HG02885 (cell line): ENCODE data around the gene EYA3.
"Not testable (repeated sequence)": the region's sequence is repeated elsewhere in the genome, so short reads cannot be mapped to it uniquely, and the experiment has no call there.

ENCODE experiments used
- ATAC-seq: cut with Tn5 transposase; IDR thresholded peaks from one replicate; pipeline ENCODE4 v1.9.1; 2021; ENCODE audit warnings: mild to moderate bottlenecking; ENCODE audit not compliant: unreplicated experiment, poor library complexity

EYA3 gene

DNA sequence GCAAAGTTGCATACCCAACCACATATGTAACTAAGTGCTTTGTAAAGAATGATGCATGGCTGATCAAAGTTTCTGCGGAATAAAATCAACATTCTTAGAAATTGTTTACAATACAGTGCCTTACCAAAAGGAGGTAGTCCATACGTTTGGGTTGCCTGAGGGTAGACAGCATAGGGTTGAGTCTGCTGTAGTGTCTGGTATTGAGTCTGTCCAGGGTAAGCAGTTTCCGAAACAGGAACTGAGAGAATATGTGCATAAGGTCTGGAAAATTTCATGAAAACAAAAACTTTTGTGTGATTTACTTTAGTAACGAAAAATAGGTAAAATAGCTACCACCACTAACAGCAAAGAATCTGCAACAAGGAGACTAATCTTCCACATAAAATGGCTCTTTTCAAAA is 53.0 kb downstream of the EYA3 start:
- ATAC-seq = no peak

DNA sequence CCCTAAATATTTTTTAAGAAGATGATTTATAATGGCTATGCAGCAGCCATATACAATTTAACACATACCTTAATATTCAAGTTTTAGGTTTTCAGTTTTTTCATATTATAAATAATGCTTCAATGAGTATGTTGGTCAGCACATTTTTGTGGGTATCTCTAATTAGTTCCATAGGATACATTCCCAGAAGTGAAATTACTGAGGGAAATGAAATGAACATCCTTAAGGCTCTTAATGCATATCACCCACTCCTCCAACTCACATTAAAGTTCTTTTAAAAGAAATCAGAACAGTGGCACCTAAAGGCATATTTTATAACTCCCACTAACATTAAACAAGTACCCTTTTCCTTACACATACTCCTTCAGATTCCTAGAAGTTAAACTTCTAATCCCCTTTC is 56.1 kb downstream of the EYA3 start:
- ATAC-seq = no peak

DNA sequence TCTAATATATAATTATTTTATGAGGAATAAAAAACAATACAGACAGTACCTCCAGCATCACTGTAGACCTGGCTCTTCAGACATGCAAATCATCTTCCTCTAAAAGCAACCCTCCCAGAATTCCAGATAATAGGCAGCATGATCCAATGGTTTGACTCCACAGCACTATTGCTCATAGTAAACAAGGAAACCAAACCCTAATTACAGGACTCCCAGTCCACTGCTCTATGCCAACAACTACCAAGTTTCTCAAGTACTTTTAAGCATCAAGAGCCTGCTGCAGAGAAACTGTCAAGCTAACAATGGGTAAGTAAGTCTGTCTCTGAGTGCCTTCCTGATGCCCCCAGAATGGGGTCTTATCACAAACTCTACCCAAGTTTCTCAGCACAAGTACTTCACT is 57.2 kb downstream of the EYA3 start:
- no peak for ATAC-seq

DNA sequence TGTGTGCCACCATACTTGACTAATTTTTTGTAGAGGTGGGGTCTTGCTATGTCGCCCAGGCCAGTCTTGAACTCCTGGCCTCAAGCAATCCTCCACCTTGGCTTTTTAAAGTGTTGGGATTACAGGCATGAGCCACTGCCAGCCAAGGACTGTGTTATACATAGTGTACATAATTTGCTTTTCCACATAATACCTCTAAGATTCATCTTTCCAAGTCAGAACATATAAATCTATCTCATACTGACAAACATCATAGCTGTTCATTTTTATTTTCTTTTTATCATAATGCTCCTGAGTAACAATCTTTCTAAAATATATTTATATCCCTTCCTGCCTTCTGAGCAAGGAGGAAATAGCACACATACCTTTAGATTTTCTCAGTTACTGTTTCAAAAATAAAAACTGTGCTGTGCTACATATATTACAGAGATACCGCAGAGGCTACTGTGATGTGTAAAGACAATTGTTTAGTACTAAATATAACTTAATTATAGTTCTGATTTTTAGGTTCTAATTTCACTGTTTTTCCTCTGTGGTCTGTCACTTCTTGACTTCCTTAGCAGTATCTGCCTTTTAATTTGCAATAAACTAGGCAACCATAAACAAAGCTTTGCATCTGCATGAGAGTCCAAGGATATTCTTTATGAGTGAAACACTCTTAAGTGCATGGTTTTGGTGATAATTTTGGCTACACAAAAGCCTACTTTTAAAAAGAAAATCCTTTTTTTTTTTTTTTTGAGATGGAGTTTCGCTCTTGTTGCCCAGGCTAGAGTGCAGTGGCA is 59.3 kb downstream of the EYA3 start:
- no peak for ATAC-seq

DNA sequence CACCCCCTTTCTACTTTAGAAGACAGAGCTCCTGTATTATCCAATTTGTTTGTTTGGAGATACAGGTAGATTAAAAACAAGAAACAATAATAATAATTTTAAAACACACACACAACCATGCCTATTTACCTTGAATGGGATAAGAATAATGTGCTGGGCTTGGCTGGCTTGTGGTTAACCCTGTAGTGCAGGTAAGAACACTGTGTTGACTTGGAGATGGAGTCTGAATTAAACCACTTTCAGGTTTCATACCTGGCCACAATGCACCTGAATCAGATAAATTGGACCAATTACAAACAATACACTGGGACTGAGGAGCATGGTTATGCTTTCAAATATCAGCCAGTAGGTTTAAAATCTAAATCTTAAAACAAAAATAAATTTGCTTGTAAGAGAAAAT is 60.8 kb downstream of the EYA3 start:
- no peak for ATAC-seq

DNA sequence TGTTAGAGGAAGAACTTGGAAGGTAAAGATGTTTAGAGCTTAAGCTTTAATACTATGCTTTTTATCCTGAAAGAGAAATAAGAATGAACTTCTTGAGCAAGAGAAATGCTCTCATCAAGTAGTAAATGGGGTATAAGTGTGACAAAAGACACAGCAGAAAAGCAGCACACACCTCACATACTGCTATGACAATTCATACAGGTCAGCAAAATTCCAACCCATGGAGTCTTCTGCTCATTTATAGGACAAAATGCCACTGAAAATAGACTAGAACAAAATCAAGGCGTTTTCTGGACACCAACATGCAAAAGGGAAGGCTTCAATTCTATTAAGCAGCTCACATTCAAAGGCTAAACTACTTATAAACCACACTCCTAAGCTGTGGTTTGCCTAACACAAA is 61.2 kb downstream of the EYA3 start:
- no peak for ATAC-seq

DNA sequence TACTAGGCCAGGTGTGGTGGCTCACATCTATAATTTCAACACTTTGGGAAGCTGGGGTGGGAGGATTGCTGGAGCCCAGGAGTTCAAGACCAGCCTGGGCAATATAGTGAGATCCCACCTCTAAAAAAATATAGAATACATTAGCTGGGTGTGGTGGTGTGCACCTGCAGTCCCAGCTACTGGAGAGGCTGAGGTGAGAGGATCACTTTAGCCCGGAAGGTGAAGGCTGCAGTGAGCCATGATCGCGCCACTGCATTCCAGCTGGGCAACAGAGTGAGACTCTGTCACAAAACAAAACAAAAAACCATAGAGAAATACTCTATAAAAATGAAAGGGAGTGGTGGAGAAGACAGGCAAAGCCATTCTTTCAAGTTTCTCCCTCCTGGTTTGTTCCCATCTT is 62.1 kb downstream of the EYA3 start:
- no peak for ATAC-seq

DNA sequence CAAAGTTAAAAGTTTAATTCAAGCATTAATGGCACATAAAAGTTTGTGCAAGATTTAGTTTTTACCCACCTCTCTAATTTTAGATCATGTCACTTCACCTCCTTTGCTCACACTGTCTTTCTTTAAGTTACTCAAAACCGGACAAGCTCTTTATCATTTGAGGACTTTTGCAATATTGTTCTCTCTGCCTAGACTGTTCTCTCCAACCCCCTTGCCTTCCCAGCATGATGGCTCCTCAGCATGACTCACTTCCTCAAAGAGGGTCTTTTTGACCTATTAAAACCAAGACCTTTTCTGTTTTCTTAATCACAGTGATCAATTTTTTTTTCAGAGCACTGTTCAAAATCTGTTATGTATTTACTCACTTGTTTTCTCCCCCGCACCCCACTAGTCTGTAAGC is 67.3 kb downstream of the EYA3 start:
- no peak for ATAC-seq

DNA sequence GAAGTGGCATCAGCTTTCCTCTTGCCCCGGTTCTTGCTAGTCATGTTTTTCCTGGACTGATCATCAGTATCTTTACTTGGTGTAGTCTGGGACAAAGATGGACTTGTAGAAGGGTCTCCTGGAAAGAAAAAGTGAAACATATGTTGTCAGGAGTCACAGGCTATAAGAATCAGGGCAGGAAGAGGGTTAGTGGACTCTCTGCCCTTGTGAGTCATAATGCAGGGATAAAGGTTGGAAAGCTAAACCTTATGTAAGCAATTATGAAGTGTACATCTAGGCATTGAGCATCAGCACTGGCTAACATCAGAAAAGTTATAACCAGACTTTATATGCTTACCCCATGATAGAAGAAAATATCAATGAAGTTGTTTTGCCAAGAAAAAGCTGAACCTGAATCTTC is 77.4 kb downstream of the EYA3 start:
- ATAC-seq = no peak

DNA sequence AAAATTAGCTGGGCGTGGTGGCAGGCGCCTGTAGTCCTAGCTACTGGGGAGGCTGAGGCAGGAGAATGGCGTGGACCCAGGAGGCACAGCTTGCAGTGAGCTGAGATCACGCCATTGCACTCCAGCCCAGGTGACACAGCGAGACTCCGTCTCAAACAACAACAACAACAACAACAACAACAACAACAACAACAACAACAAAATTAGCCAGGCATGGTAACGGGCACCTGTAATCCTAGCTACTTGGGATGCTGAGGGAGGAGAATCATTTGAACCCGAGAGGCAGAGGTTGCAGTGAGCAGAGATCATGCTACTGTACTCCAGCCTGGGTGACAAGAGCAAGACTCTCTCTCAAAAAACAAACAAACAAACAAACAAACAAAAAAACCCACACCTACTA is 85.3 kb downstream of the EYA3 start:
- ATAC-seq = not testable (repeated sequence)

DNA sequence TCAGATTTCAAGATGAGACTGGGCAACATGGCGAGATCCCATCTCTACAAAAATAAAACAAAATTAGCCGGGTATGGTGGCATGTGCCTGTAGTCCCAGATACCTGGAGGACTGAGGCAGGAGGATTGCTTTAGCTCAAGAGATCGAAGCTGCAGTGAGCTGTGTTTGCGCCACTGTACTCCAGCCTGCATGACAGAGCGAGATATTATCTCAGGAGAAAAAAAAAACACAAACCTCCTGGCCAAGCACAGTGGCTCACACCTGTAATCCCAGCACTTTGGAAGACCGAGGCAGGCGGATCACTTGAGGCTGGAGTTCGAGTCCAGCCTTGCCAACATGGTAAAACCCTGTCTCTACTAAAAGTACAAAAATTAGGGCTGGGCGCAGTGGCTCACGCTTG is 85.8 kb downstream of the EYA3 start:
- ATAC-seq = no peak

DNA sequence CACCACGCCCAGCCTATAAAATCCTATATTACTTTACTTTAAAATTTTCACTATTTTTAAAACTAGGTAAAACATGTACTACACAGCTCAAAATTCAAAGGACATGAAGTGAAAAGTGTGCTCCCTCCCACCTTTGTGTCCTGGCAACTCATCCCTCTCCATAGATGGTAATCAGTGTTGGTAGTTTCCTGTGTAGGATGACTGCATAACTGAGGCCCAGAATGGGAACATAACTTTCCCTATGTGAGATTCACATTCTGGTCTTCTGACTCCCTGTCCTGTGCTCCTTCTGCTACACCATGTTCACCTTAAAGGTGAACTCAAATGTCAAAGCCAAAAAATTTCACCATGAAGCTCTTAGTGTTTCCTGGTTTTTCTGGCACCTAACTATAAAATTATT is 89.4 kb downstream of the EYA3 start:
- ATAC-seq = no peak

DNA sequence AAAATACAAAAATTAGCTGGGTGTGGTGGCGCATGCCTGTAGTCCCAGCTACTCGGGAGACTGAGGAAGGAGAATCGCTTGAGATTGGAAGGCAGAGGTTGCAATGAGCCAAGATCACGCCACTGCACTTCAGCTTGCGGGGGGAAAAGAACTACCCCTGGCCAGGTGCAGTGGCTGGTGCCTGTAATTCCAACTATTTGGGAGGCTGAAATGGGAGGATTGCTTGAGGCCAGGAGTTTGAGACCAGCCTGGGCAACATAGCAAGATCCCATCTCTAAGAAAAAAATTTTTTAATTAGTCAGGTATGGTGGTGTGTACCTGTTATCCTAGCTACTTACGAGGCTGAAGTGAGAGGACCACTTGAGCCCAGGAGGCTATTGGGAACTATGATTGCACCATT is 93.9 kb downstream of the EYA3 start:
- not testable (repeated sequence) for ATAC-seq

DNA sequence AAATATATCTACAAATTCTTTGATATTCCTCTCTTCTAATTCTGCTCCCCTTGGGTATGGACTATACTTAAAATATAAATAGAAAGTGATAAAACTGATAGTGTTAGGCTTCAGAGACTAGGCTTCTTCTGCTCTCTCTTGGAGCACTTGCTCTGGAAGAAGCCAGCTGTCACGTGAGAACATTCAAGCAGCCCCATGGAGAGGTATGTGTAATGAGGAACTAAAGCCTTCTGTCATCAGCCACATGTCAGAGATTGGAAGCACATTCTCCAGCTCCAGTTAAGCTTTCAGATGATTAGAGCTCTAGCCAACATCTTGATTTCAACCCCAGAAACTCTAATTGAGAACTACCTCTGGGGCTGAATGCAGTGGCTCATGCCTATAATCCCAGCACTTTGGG is 94.3 kb downstream of the EYA3 start:
- ATAC-seq = no peak

DNA sequence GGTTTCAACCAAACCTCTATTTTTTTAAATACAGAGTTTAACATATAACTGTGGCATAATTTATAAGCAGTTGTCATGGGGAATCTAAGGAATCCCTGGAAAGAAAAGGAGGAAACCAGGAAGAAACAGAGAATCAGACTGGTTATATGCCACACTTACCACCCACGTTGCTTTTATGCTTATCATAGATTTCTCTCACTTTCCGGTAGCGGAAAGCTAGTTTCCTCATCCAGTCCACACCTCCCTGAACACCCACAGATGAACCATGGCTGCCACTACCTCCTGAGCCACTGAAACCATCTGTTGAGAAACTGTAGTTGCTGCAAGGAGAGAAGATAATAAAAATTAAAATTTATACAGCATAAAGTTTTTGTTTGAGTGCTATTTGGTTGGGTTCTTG is 95.2 kb downstream of the EYA3 start:
- no peak for ATAC-seq

DNA sequence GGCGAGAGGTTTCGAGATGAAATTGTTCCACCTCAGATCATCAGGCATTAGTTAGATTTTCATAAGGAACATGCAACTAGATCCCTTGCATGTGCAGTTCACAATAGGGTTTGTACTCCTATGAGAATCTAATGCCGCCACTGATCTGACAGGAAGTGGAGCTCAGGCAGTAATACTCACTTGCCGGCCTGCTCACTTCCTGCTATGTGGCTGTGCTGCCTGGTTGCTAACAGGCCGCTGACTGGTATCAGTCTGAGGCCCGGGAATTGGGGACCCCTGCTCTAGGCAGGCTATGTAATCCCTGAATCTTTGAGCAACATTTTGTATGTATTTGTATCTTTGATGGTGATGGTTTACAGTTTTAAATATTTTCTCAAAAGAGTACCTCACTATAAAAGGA is 96.1 kb downstream of the EYA3 start:
- no peak for ATAC-seq

DNA sequence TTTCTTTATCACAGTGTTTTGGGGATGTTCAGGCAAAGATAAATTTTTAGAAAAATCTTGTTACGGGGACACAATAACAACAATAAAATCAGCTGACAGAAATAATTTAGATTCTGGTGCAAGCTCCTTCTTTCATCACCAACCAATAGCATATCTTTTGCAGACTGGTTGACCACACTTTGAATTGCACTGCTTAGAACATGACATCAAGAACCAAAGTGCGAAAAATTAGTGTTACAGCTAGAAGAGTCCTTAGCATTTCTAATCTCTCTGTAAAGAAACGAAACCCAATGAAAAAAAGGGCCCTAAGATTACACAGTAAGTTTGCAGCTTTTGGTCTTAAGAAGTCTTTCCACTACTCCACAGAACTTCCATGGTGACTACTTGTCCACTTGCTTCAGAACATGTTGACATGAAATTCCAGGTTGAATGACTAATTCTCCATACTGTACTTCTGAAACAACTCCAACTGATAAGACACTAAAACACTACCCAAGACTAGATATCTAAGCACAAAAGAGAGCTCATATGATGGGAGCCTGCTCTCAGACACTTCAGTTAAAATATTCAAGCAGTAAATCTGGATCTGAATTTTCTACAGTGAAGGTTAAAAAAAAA is 97.4 kb downstream of the EYA3 start:
- no peak for ATAC-seq

DNA sequence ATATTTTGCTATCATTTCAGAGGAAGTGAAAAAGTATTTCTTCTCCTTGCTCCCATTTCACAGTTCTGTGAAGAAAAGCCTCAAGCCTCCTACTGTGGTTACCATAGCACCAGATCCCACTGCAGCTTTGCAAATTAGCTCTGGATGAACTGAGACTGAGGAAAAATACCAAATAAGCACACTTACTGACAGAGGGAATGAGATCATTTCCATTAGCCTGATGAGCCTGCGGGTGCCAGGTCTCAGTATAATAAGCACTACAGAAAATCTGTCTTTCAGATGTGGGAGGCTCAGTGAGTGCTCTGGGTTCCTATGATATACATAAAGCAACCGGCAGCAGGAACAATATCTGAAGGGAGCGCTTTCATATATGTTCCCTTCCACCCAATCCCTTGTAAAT is 107.3 kb downstream of the EYA3 start:
- ATAC-seq = no peak

DNA sequence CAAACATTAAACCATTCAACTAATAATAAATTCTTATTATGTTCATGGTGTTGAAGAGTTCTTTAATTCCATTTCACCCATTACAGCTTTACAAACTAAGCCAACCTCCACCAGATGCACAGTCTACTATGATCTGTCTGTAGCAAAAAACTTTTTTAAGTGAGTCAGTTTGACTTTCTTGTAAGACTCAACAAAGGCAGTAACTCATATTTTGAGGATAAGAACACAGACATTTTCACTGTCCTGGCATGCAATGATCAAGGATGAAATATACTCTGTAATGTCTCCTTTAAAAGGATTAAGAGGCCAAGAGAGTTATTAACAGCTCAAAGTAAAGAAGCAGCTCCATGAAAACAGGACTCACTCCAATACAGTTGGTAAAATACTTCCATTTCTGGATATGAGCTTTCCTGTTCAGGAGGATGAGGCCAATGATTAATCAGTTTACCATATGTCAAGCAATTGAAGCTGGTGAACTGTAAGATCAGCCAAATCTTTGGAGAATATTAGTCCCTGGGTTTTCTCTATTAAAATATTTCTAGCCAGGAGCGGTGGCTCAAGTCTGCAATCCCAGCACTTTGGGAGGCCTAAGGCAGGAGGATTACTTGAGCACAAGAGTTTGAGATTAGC is 108.1 kb downstream of the EYA3 start:
- ATAC-seq = no peak

DNA sequence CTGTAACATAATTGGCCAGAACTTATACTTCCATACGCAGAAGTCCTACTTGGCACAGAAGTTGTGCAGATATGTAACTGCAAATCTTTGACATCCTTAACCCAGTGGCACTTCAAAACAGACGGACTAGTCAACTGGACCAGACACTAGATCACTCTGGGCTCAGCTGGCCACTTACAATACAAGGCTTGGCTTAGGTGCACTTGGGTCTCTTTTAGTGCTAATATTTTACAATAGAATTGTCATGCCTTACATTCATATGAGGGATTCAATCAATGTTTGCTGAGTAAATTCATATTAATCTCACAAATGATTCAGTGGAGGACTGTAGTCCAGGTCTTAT is 108.6 kb downstream of the EYA3 start:
- no peak for ATAC-seq

DNA sequence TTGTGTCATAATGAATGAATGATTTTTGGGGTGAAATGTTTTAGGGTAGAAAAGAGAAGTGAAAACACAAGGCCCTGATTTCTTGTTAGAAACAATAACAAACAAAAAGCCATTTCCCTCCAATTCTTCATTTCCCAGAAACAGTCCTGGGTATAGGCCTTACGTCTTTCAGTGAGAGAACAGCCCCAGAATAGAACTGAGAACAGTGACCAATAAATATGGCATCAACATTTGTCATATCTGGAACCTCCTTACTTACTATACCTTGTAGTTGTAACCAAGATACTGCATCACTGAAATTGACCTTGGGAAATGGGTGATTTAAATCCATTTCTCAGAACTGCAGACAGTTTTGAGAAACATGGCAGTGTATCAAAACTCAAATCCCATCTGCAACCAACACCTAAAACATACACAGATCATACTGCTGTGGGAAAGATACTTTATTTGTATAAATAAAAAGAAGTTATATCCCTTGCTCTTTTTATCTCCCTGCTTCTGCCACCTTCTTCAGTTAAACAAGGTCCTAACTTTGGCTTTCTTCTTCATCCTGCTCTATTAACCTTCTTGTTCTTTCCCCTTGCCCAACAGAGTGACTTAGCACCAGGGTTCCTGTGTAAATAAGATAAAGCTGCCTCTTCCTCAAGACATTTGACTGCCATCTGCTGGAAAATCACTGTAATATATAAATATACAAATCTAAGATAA is 109.1 kb downstream of the EYA3 start:
- ATAC-seq = no peak
